Measurements from ENCODE around the gene DENND1B.
"Not testable (repeated sequence)": the region's sequence is repeated elsewhere in the genome, so short reads cannot be mapped to it uniquely, and the experiment has no call there.

Gene DENND1B

GRCh38 chr1:197705941-197706340, 69.3 kb downstream of the DENND1B start:
- Histone ChIP-seq H3K4me1 (ENCODE audit: low read depth, poor library complexity, severe bottlenecking) (peaks cover 7% of the 10 kb centered on the region), H4K20me1 (ENCODE audit: insufficient read depth) (no peaks in the 10 kb centered on the region), H3K4me2 (no peak overlapping the region), H3K9ac (no peak overlapping the region), H3K36me3 (ENCODE audit: insufficient read depth) (no peaks in the 10 kb centered on the region), H3K27me3 (ENCODE audit: insufficient read depth, low read depth) (no peaks in the 10 kb centered on the region), H3K27ac (no peak overlapping the region), H3K79me2 (ENCODE audit: insufficient read depth, low read depth) (0 out of 2 replicates have a peak, but pooled peaks cover 7% of the 10 kb centered on the region), H3K4me3 (IDR thresholded peaks at IDR 0.05; ENCODE audit: insufficient read depth, low read depth, low read length) (no peak overlapping the region), H2AFZ (ENCODE audit: low read depth) (no peak overlapping the region)
- TF ChIP-seq CTCF (conservative IDR thresholded peaks at IDR 0.05; ENCODE audit: low read depth, low read length): no peak

DNA sequence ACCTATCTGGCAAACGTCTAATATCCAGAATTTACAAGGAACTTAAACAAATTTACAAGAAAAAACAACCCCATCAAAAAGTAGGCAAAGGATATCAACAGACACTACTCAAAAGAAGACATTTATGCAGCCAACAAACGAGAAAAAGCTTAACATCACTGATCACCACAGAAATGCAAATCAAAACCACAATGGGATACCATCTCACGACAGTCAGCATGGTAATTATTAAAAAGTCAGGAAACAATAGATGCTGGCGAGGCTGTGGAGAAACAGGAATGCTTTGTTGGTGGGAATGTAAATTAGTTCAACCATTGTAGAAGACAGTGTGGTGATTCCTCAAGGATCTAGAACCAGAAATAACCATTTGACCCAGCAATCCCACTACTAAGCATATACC, 74.6 kb downstream of the DENND1B start:
- not testable (repeated sequence) for H3K27ac ChIP-seq; H4K20me1 ChIP-seq (ENCODE audit: insufficient read depth); H3K4me3 ChIP-seq (IDR thresholded peaks at IDR 0.05; ENCODE audit: insufficient read depth, low read depth, low read length); H3K4me1 ChIP-seq (ENCODE audit: low read depth, poor library complexity, severe bottlenecking); H3K27me3 ChIP-seq (ENCODE audit: insufficient read depth, low read depth); H3K4me2 ChIP-seq; H3K36me3 ChIP-seq (ENCODE audit: insufficient read depth); H2AFZ ChIP-seq (ENCODE audit: low read depth); H3K9ac ChIP-seq
- H3K79me2 ChIP-seq (ENCODE audit: insufficient read depth, low read depth): peaks cover 16% of the 10 kb centered on the region; the same call in 1 of the 2 replicates

DNA sequence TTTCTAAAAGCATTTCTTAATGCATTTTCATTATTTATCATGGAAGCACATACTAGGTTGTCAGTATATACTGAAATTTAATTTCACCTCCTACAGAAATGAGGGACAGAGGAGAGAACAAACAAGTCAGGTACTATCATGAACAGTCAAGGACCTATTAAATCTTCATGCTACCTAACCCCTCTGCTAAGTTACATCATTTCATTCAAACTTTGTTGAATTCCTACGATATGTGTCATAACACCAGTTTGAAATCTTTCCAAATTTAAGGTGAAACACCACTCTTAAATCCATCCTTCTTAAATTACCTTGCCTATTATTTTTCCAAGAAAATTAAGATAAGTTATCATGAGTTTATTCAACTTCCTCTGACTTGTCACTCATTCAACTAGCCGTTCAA, 78.9 kb downstream of the DENND1B start:
- Histone ChIP-seq H4K20me1 (ENCODE audit: insufficient read depth) (no peaks in the 10 kb centered on the region; the same call in 1 of the 2 replicates), H2AFZ (ENCODE audit: low read depth) (no peak overlapping the region), H3K27me3 (ENCODE audit: insufficient read depth, low read depth) (no peaks in the 10 kb centered on the region), H3K4me2 (no peak overlapping the region), H3K36me3 (ENCODE audit: insufficient read depth) (no peaks in the 10 kb centered on the region), H3K4me1 (ENCODE audit: low read depth, poor library complexity, severe bottlenecking) (peaks cover 16% of the 10 kb centered on the region), H3K4me3 (IDR thresholded peaks at IDR 0.05; ENCODE audit: insufficient read depth, low read depth, low read length) (no peak overlapping the region), H3K27ac (no peak overlapping the region), H3K79me2 (ENCODE audit: insufficient read depth, low read depth) (peaks cover 13% of the 10 kb centered on the region; the same call in 1 of the 2 replicates), H3K9ac (no peak overlapping the region)
- TF ChIP-seq CTCF (conservative IDR thresholded peaks at IDR 0.05; ENCODE audit: low read depth, low read length): no peak

GRCh38 chr1:197695961-197696360, 79.3 kb downstream of the DENND1B start:
- no peak overlapping the region for H3K4me2 ChIP-seq

More at GRCh38 chr1:197695961-197696360, 79.3 kb downstream of the DENND1B start:
- Histone ChIP-seq H3K4me3 (IDR thresholded peaks at IDR 0.05; ENCODE audit: insufficient read depth, low read depth, low read length) (no peak overlapping the region), H3K27ac (no peak overlapping the region), H3K9ac (no peak overlapping the region), H3K36me3 (ENCODE audit: insufficient read depth) (no peaks in the 10 kb centered on the region), H4K20me1 (ENCODE audit: insufficient read depth) (no peaks in the 10 kb centered on the region; the same call in 1 of the 2 replicates), H3K79me2 (ENCODE audit: insufficient read depth, low read depth) (peaks cover 13% of the 10 kb centered on the region; the same call in 1 of the 2 replicates), H3K4me1 (ENCODE audit: low read depth, poor library complexity, severe bottlenecking) (peaks cover 16% of the 10 kb centered on the region), H2AFZ (ENCODE audit: low read depth) (no peak overlapping the region), H3K27me3 (ENCODE audit: insufficient read depth, low read depth) (no peaks in the 10 kb centered on the region)
- no peak for TF ChIP-seq CTCF (conservative IDR thresholded peaks at IDR 0.05; ENCODE audit: low read depth, low read length)
